T1000 (cell line): Measurements from ENCODE around the gene ARL3.
"Not testable (repeated sequence)": the region's sequence is repeated elsewhere in the genome, so short reads cannot be mapped to it uniquely, and the experiment has no call there.

Experiments used
- DNase-seq: peaks from one replicate; lab custom pipeline; 2025; ENCODE audit warnings: mixed read lengths; lab: John Stamatoyannopoulos, UW

The ARL3 gene

DNA sequence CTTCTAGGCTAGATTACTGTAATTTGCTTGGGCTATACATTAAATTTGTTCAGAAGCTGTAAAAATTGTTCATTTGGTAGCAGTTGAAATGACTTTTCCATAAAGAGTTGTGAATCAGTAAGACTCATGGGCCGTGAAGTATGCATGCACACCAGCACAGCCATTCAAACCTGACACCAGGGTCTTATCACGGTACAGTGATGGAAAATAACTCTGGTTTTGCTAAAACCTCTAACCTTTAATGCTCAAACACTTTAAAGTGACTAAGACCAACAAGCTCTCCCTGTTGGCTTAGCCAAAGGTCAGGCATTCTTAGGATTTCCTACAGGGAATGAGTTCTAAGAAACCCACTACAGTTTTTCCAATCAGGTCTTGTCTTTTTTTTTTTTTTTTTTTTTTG, 11.5 kb downstream of the ARL3 start:
- DNase-seq = no peak

- no peak for DNase-seq
Measured at GRCh38 chr10:102701796-102702195, 12.4 kb downstream of the ARL3 start.

- DNase-seq = no peak
Measured at GRCh38 chr10:102701272-102701671, 12.9 kb downstream of the ARL3 start.

- DNase-seq = no peak
Measured at GRCh38 chr10:102698894-102699293, 15.3 kb downstream of the ARL3 start.

DNA sequence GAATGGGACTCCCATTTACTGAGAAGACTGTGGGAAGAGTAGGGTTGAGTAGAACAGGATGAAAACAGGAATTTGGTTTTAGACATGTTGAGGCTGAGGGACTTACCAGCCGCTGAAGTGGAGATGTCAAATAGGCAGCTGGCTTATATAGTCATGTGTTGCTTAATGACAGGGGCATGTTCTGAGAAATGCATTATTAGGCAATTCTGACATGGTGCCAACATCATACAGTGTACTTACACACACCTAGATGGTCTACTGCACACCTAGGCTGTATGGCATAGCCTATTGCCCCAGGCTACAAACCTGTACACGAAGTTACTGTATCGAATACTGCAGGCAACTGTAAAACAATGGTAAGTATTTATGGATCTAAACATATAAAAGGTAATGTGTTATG, 17.5 kb downstream of the ARL3 start:
- DNase-seq = no peak

- DNase-seq = not testable (repeated sequence)
Measured at GRCh38 chr10:102695401-102695800, 18.8 kb downstream of the ARL3 start.

DNA sequence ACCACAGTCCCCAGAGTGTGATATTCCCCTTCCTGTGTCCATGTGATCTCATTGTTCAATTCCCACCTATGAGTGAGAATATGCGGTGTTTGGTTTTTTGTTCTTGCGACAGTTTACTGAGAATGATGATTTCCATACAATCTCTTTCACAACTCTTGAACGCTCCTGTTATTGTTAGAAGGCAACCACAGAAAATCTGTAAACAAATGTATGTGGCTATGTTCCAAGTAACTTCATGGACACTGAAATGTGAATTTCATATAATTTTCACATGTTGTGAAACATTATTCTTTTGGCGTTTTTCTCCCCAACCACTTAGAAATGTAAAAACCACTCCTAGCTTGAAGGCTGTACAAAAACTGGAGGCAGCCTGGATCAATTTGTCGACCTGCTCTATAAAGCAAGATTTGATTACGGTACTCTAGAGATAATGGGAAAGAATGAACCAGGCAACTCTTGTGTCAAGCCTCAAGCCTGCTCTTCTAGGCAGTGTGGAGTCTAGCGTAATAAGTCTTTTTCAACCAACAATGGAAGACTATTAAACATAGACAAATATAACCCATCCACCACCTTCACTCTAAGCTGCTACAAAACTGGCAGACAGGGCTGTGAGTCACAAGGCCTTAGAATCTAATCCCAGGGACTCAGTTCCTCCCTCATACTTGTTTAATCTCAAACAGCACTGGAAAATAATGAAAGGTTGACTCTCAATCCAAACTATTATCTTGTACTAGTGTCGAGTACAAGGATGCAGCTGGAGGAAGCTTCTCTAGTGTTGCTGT, 22.7 kb downstream of the ARL3 start:
- no peak for DNase-seq

- DNase-seq = no peak
Measured at GRCh38 chr10:102683736-102684135, 30.5 kb downstream of the ARL3 start.

DNA sequence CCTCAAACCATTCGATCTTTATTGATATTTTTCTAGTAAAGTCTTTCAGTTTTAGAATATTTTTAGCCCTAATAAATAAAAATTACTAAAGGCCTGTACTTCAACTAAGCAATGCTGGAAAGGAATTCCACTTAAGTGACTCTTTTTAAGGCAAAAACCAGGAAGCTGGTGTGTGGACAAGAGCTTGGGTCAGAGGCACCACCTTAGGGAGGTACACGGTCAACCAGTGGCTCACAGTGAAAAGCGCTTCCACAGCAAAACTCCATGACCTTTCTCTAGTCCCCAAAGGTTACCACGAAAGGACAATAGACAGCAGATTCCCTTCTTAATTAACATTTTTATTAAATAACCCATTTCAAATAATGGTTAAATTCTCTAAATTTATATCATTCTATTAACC, 31.2 kb downstream of the ARL3 start:
- no peak for DNase-seq

DNA sequence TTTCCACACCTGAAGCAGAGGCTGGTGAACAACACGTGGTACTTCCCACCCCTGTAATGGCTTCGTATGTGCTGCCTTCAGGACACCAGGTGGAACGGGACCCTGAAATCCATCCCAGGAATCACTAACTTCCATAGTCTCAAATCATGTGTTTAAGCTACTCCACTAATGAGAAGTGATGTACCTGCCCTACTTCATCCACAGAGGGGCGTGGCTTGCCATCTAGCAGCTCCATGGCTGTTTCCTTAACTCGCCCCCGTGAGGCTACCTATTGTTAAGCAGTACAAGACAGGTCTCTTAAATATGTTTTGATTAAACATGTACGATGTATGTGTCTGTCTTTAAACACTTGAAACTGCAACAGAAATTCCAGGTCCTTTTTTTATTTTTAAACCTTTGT, 31.8 kb downstream of the ARL3 start:
- DNase-seq = no peak

GRCh38 chr10:102681696-102682095, 32.5 kb downstream of the ARL3 start:
- no peak for DNase-seq

DNA sequence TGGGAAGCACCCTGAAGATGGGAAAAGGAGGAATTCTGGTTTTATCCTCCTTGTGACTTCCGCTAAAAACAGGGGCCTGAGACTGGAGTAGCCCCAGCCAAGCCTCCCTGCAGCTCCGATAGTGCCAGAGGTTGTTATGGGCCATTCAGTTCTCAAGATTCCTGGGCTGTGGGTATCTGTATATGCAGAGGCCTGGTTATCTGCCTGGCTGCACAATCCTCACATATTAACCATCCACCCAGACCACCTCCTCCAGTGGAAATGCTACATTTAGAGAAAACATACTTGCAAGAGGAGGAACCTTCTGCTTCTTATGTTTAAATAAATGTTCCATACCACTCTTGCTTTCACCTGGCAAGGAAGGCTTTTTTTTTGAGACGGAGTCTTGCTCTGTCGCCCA, 34.6 kb downstream of the ARL3 start:
- no peak for DNase-seq

GRCh38 chr10:102678842-102679289, 35.3 kb downstream of the ARL3 start:
- no peak for DNase-seq

GRCh38 chr10:102678068-102678400, 36.2 kb downstream of the ARL3 start:
- no peak for DNase-seq

- no peak for DNase-seq
Measured at GRCh38 chr10:102677331-102678067, 36.7 kb downstream of the ARL3 start.

- no peak for DNase-seq
Measured at GRCh38 chr10:102676534-102677315, 37.5 kb downstream of the ARL3 start.

DNA sequence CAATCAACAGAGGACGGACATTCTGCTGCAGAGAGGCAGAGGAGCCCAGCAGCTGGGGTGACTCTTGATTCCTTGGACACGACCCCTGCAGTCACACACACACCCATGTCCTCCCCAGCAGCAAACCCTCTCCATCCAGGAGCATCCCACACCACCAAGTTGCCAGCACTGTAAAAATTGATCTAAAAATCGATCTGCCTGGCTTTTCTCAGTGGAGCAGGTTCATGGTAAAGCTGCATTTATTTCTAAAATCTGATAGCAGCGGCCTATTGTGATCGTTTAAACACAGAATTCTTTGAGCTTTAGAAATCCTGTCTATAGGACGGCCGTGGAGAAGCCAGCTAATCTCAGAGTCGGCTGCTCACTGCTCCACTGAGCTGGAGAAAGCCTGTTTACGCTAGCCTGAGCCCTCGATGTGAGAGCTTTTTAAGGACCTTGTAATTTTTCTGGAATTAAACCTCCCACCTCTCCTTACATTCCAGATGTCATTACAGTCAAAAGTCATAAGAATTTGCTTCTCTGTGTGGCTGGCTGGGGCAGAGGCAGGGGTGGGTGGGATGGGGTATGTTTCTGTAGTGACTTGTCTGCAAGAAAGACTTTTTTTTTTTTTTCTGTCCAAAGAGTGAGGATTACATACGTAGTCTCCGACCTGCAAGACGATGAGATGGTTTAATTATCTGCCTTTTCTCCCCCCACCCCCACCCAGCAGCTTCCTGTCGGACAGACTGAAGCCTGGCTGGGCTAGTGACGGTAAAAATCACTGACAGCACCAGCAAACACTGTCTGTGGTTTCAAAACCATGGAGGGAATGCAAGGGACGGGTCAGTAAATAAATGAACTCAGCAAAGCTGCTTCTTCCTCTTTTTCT, 38.3 kb downstream of the ARL3 start:
- no peak for DNase-seq

DNA sequence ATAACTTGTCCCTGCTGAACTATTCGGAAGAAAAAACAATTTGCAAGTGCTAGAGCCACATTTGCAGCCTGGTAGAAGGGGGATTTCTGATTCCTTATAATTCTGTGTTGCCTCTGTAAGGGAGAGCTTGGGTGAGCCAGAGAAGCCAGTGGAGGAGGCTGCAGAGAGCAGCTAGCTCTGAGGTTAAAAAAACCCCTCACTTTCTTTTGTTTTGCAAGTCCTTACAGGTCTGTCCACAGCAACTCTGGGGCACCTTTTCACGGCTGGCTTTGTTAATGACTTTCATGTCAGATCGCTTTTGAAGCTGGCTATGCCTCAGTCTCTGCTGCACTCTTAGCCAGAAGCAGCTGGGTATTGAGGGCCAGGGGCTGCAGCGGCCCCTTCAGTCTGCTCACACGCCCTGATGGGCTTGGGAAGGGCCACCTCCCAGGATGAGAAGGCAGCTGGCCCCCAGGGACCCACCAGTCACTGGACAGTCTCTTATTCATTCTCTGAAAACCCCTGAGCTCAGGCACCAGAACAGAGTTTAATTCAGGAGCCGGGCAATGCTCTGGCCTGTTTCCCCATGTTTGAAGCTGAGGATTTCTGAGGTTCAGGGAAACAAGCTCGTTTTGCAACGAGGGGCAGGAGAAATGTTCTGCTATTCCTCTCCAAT, 39.1 kb downstream of the ARL3 start:
- DNase-seq = no peak

DNA sequence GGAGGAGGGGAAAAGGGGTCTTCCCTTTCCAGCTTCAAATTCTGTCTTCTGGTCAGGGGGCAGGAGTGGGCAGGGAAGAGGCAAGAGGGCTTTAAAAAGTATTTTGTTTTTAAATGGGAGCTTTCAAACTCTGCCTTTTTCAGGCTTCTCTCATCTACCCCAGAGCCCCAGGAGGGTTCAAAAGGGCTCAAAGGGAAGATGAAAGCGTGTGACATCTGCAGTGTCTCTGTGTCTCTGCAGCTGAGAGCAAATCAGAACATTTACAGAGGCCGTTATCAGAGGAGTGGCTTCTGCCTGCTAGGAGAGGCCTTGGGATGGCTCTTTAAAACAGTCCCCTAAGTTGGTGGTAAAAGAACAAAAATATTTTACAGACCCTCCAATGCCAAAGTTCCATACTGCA, 39.6 kb downstream of the ARL3 start:
- DNase-seq = no peak

DNA sequence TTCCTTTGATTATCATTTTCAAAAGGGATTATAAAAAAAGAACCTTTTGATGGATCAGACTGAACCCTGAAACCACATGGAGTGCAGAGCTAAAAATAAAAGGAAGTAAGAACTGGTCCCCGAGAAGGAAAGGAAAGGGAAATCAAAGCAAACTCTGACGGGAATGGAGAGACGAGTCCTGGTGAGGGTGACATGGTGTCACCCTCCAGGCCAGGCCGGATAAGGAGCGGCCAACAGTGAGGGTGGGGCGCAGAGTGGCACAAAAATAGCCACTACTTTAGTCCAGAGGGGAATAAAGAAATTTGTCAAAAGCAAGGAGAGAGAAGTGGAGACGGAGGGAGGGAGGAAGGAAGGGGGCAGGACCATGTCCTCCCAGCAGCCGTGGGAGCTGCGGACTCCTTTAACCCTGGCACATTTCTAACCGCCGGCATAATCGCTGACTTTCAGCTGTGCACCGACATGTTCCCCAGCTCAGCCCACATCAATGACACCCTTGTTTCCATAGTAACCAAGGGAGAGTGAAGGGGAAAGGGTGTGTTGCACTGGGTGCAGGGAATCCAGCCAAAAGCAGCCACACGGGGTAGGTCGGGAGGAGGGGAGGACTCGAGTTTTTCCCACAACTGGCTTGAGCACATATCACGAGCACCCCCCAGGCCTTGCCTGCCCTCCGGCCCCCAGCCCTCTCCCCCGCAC, 40.2 kb downstream of the ARL3 start:
- DNase-seq = no peak
